GM23338 (cell line): Measurements from ENCODE around the gene SLC9C2. TPM values are rescaled to one million over a fixed set of nuclear protein-coding genes. Genes with fewer than 3 reads are reported as not detected.

Experiments used
- ATAC-seq: fragments of 200-7000 bp; cut with Tn5 transposase; 3 replicates; pipeline ENCODE4 v1.9.1; 2020
- DNase-seq: peaks from one replicate; pipeline ENCODE4 v3.0.0-alpha.2; 2015; ENCODE audit warnings: low spot score
- H2AFZ ChIP-seq: fragments of 200-600 bp; sonication (generic); 2 replicates; pipeline ENCODE4 v1.8.0; 2016; ENCODE audit warnings: antibody characterized with exemption, mild to moderate bottlenecking, moderate library complexity
- H3F3A ChIP-seq: fragments of 200-600 bp; sonication (generic); replicated peaks from 2 replicates; pipeline ENCODE4 v1.8.0; 2017; ENCODE audit warnings: antibody characterized with exemption, mixed run types, low read depth
- H3K27ac ChIP-seq: fragments of 200-600 bp; sonication (generic); 2 replicates; pipeline ENCODE4 v1.6.1; 2016; ENCODE audit warnings: low read depth
- H3K27me3 ChIP-seq: fragments of 200-600 bp; sonication (generic); 2 replicates; pipeline ENCODE4 v1.8.0; 2016; ENCODE audit warnings: mild to moderate bottlenecking, mixed run types, moderate library complexity; ENCODE audit not compliant: insufficient read depth
- H3K36me3 ChIP-seq: fragments of 200-600 bp; sonication (generic); 2 replicates; pipeline ENCODE4 v1.8.0; 2016; ENCODE audit warnings: mild to moderate bottlenecking; ENCODE audit not compliant: insufficient read depth
- H3K4me1 ChIP-seq: fragments of 200-600 bp; sonication (generic); 2 replicates; pipeline ENCODE4 v1.8.0; 2016; ENCODE audit warnings: mild to moderate bottlenecking, moderate library complexity; ENCODE audit not compliant: insufficient read depth
- H3K4me2 ChIP-seq: fragments of 200-600 bp; sonication (generic); 2 replicates; pipeline ENCODE4 v1.7.1; 2017; ENCODE audit warnings: mixed run types
- H3K4me3 ChIP-seq: fragments of 200-600 bp; sonication (generic); 2 replicates; pipeline ENCODE4 v1.6.1; 2016; ENCODE audit warnings: mixed run types
- H3K79me2 ChIP-seq: fragments of 200-600 bp; sonication (generic); replicated peaks from 2 replicates; pipeline ENCODE4 v1.8.0; 2017; ENCODE audit warnings: mild to moderate bottlenecking; ENCODE audit not compliant: insufficient read depth
- H3K9me2 ChIP-seq: fragments of 200-600 bp; sonication (generic); 2 replicates; pipeline ENCODE4 v1.8.0; 2017; ENCODE audit not compliant: insufficient read depth
- H4K20me1 ChIP-seq: fragments of 200-600 bp; sonication (generic); replicated peaks from 2 replicates; pipeline ENCODE4 v1.8.0; 2017; ENCODE audit warnings: mild to moderate bottlenecking; ENCODE audit not compliant: insufficient read depth
- H3K27ac Mint-ChIP-seq: 2 replicates; pipeline ENCODE4 v1.8.0; 2020; ENCODE audit warnings: inconsistent platforms, mild to moderate bottlenecking, moderate library complexity, mixed read lengths
- H3K27me3 Mint-ChIP-seq: 3 replicates; pipeline ENCODE4 v1.8.0; 2022; ENCODE audit warnings: low read depth, mild to moderate bottlenecking, moderate library complexity, mixed read lengths, inconsistent platforms; ENCODE audit not compliant: insufficient read depth, poor library complexity
- H3K36me3 Mint-ChIP-seq: 3 replicates; pipeline ENCODE4 v1.8.0; 2021; ENCODE audit warnings: low read depth, mild to moderate bottlenecking, inconsistent platforms, moderate library complexity, mixed read lengths
- H3K4me1 Mint-ChIP-seq: 3 replicates; pipeline ENCODE4 v1.8.0; 2020; ENCODE audit warnings: mild to moderate bottlenecking, inconsistent platforms, mixed read lengths
- H3K4me3 Mint-ChIP-seq: 3 replicates; pipeline ENCODE4 v1.8.0; 2021; ENCODE audit warnings: moderate library complexity, mild to moderate bottlenecking, inconsistent platforms, mixed read lengths
- H3K9me3 Mint-ChIP-seq: 3 replicates; pipeline ENCODE4 v1.8.0; 2020; ENCODE audit warnings: moderate library complexity, mild to moderate bottlenecking, inconsistent platforms, mixed read lengths
- CREB1 ChIP-seq: fragments of 250-450 bp; sonication (Bioruptor Pico); IDR thresholded peaks from 2 replicates; pipeline ENCODE4 v1.5.0; 2020; ENCODE audit warnings: low read depth, mild to moderate bottlenecking, moderate library complexity
- CTCF ChIP-seq, 2 experiments: fragments of 200-600 bp in 1 of 2; sonication (generic) in 1 of 2; conservative IDR thresholded peaks; 2 replicates each; pipeline versions ENCODE4 v1.5.1 to v1.6.1; 2016 to 2017; ENCODE audit warnings: antibody characterized with exemption in 2 of 2, low read depth in 2 of 2, mild to moderate bottlenecking in 2 of 2, moderate library complexity in 1 of 2
- EZH2phosphoT487 ChIP-seq: fragments of 200-600 bp; sonication (generic); IDR thresholded peaks from one replicate; pipeline ENCODE4 v1.8.1; 2018; ENCODE audit warnings: antibody characterized with exemption; ENCODE audit not compliant: unreplicated experiment
- NANOG ChIP-seq: IDR thresholded peaks from 2 replicates; pipeline ENCODE4 v1.6.1; 2016; ENCODE audit warnings: antibody characterized with exemption, borderline replicate concordance
- POLR2AphosphoS5 ChIP-seq: IDR thresholded peaks from 2 replicates; pipeline ENCODE4 v1.6.1; 2016; ENCODE audit warnings: antibody characterized with exemption, low read depth
- STAT1 ChIP-seq: IDR thresholded peaks from one replicate; pipeline ENCODE4 v1.6.1; 2016; ENCODE audit warnings: antibody characterized with exemption; ENCODE audit not compliant: unreplicated experiment
- ZNF114 ChIP-seq: fragments of 250-450 bp; sonication (Bioruptor Pico); IDR thresholded peaks from 2 replicates; pipeline ENCODE4 v1.5.0; 2020; ENCODE audit warnings: mild to moderate bottlenecking, moderate library complexity
- ZNF331 ChIP-seq: fragments of 250-450 bp; sonication (Bioruptor Pico); IDR thresholded peaks from 2 replicates; pipeline ENCODE4 v1.5.0; 2020; ENCODE audit warnings: low read depth, mild to moderate bottlenecking, moderate library complexity
- ZNF462 ChIP-seq: fragments of 250-450 bp; sonication (Bioruptor Pico); IDR thresholded peaks from 2 replicates; pipeline ENCODE4 v1.5.0; 2020; ENCODE audit warnings: mild to moderate bottlenecking, moderate library complexity
- polyA plus RNA-seq: library from polyadenylated mRNA; unstranded; fragments of >200 nt; fragmentation: Nextera tagmentation; extraction: Ambion mirVana; gene quantifications from 2 replicates; pipeline ENCODE4 v1.2.1, GENCODE V29; 2016
- total RNA-seq: library from RNA; depleted of rRNA; stranded (reverse); fragments of >200 nt; shearing (Covaris generic); gene quantifications from 2 replicates; pipeline ENCODE4 v1.2.3, GENCODE V29; 2014
- TF ChIP-seq, protein P1 (sequence below): IDR thresholded peaks from 2 replicates; pipeline ENCODE4 v1.6.1; 2016; ENCODE audit warnings: antibody characterized with exemption
- TF ChIP-seq, protein P2 (sequence below): IDR thresholded peaks from one replicate; pipeline ENCODE4 v1.6.1; 2018; ENCODE audit warnings: antibody characterized with exemption; ENCODE audit not compliant: unreplicated experiment

SLC9C2 gene
- total and polyA plus RNA-seq, 2 experiments from 2014 or later: not detected

GRCh38 chr1:173532237-173532636 lies 70.6 kb downstream of the SLC9C2 start:
- Histone ChIP-seq H3K9me2 (no peaks in the 10 kb centered on the region), H3K4me1 (peaks cover 37% of the 10 kb centered on the region), H2AFZ (no peak overlapping the region), H3K4me2 (no peak overlapping the region), H3K27ac (no peak overlapping the region), H4K20me1 (no peaks in the 10 kb centered on the region), H3F3A (no peaks in the 10 kb centered on the region), H3K79me2 (no peaks in the 10 kb centered on the region), H3K36me3 (no peaks in the 10 kb centered on the region), H3K4me3 (no peak overlapping the region), H3K27me3 (no peaks in the 10 kb centered on the region)
- Mint-ChIP-seq H3K4me1 (peaks cover 31% of the 10 kb centered on the region), H3K36me3 (no peaks in the 10 kb centered on the region), H3K4me3 (no peak overlapping the region), H3K27me3 (peaks cover 2% of the 10 kb centered on the region), H3K27ac (no peak overlapping the region), H3K9me3 (no peaks in the 10 kb centered on the region)
- ATAC-seq (no peak), DNase-seq (no peak)
- TF ChIP-seq NANOG: no peak
- TF ChIP-seq, protein P1, sequence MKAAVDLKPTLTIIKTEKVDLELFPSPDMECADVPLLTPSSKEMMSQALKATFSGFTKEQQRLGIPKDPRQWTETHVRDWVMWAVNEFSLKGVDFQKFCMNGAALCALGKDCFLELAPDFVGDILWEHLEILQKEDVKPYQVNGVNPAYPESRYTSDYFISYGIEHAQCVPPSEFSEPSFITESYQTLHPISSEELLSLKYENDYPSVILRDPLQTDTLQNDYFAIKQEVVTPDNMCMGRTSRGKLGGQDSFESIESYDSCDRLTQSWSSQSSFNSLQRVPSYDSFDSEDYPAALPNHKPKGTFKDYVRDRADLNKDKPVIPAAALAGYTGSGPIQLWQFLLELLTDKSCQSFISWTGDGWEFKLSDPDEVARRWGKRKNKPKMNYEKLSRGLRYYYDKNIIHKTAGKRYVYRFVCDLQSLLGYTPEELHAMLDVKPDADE: no peak
- no peak for TF ChIP-seq ZNF462 (CRISPR knock-in tag)
- no peak for TF ChIP-seq ZNF331
- TF ChIP-seq ZNF114 (CRISPR knock-in tag): no peak
- no peak for TF ChIP-seq EZH2phosphoT487
- no peak for TF ChIP-seq POLR2AphosphoS5
- no peak for TF ChIP-seq CTCF (conservative IDR thresholded peaks at IDR 0.05; ENCODE audit: low read depth in 2 of 2)
- TF ChIP-seq STAT1: no peak
- TF ChIP-seq, protein P2, sequence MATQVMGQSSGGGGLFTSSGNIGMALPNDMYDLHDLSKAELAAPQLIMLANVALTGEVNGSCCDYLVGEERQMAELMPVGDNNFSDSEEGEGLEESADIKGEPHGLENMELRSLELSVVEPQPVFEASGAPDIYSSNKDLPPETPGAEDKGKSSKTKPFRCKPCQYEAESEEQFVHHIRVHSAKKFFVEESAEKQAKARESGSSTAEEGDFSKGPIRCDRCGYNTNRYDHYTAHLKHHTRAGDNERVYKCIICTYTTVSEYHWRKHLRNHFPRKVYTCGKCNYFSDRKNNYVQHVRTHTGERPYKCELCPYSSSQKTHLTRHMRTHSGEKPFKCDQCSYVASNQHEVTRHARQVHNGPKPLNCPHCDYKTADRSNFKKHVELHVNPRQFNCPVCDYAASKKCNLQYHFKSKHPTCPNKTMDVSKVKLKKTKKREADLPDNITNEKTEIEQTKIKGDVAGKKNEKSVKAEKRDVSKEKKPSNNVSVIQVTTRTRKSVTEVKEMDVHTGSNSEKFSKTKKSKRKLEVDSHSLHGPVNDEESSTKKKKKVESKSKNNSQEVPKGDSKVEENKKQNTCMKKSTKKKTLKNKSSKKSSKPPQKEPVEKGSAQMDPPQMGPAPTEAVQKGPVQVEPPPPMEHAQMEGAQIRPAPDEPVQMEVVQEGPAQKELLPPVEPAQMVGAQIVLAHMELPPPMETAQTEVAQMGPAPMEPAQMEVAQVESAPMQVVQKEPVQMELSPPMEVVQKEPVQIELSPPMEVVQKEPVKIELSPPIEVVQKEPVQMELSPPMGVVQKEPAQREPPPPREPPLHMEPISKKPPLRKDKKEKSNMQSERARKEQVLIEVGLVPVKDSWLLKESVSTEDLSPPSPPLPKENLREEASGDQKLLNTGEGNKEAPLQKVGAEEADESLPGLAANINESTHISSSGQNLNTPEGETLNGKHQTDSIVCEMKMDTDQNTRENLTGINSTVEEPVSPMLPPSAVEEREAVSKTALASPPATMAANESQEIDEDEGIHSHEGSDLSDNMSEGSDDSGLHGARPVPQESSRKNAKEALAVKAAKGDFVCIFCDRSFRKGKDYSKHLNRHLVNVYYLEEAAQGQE: no peak
- no peak for TF ChIP-seq CREB1
